Measurements from ENCODE around the gene RPL13.
"Not testable (repeated sequence)": the region's sequence is repeated elsewhere in the genome, so short reads cannot be mapped to it uniquely, and the experiment has no call there.

RPL13 gene

DNA sequence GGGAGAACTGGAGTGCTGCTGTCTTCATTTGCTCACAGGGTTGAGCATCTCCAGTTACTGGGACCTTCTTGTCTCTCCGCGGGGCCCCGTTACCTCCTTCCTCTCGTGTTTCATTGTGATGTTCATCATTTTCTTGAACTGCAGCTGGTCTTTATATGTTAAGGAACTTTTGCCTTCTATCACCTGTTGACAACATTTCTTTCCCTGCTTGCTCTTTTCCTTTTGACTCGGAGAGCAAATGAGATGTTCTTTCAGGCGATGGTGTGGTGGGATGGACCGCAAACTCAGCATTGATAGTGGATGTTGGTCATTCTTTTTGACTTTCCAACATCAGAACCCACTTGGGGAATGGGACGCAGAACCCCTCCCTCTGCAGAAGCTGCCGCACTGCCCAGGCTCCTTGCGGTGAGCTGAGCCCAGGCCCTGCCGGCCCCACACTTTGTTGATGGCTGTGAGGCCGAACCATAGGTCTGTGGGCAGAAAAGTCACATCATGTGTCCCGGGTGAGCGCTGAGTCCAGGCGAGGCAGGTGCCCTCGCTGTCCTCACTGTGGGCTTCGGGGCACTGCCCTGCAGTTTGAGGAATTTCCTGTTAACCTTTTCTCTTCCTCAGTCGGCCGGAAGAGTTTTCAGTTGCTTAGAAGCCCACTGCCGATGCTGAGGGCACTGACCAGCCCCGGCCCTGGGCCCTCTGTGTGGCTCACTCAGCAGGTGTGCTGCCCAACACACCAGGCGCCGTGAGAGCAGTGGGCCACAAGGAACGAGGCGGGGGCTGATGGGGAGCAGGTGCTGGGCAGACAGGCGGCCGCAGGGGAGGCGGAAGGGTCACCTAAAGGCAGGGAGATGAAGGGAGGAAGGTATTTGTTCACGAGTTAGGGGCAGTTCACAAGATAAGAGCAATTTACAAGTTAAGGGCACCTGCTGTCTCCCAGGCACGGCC is 7.4 kb downstream of the RPL13 start:
- TF ChIP-seq, protein P1, sequence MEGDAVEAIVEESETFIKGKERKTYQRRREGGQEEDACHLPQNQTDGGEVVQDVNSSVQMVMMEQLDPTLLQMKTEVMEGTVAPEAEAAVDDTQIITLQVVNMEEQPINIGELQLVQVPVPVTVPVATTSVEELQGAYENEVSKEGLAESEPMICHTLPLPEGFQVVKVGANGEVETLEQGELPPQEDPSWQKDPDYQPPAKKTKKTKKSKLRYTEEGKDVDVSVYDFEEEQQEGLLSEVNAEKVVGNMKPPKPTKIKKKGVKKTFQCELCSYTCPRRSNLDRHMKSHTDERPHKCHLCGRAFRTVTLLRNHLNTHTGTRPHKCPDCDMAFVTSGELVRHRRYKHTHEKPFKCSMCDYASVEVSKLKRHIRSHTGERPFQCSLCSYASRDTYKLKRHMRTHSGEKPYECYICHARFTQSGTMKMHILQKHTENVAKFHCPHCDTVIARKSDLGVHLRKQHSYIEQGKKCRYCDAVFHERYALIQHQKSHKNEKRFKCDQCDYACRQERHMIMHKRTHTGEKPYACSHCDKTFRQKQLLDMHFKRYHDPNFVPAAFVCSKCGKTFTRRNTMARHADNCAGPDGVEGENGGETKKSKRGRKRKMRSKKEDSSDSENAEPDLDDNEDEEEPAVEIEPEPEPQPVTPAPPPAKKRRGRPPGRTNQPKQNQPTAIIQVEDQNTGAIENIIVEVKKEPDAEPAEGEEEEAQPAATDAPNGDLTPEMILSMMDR (IDR thresholded peaks at IDR 0.05; ENCODE audit: low read depth, low read length, missing control alignments): no peak
- no peak overlapping the region for H3K4me3 ChIP-seq (replicated peaks; ENCODE audit: low read depth, low read length)
- no peak for DNase-seq (ENCODE audit: extremely low read depth, low read depth)

DNA sequence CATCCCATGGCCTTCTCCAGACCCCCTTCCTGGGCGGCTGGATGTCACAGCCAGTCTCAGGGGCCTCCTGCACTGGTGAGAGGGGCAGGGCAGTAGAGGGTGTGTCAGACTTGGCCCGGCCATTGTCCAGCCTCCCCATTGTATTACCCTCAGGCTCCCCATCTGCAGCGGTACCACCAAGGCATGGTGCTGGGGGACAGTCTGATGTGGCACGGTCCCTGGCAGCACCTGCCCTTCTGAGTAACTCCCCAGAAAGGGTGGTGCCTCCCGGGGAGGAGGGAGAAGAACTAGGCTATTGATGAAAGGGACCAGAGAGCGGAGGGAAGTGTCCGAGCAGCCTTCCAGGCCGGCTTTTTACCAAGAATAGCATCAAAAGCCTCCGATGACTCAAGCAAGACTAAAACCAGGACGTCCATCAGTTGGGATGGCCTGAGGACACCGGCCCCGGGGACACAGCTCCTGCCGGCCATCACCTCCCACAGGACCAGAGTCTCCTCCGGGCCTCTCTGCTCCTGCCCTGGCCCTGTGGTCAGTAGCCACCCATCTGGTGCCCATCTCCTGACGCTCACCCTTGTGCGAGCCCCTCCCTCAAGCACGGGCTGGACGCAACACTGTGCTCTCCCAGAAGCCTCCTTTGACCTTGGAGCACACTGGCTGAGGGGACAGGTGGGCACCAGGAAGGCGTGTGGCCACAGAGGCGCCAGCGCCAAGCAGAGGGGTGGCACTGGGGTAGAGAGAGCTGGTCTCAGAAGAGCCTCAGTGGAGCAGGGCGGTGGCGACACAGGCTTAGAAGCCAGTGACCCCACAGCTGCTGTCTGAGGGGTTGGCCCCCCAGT is 9.2 kb downstream of the RPL13 start:
- DNase-seq (ENCODE audit: extremely low read depth, low read depth): no peak
- no peak overlapping the region for H3K4me3 ChIP-seq (replicated peaks; ENCODE audit: low read depth, low read length)
- TF ChIP-seq, protein P1 (IDR thresholded peaks at IDR 0.05; ENCODE audit: low read depth, low read length, missing control alignments): no peak

DNA sequence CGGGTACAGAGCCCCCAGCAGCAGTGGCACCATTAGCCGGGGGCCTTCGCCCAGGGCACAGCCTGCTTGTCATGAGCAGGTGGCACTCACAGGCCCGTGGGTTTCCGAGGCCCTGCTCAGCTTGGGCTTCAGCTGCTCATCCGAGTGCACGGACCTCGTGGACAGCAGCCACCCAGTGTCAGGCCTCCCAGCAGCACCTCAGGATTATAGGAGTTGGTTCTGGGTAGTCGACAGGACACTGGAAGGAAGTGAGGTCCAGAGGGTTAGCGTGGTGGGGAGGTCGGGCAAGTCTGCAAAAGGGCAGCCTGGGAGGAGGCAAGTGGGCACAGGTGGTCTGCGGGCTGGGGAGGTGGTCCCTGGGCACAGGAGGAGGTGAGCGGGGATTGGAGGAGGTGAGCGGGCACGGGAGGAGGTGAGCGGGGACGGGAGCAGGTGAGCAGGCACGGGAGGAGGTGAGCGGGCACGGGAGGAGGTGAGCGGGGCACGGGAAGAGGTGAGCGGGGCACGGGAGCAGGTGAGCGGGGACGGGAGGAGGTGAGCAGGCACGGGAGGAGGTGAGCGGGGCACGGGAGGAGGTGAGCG is 10.0 kb downstream of the RPL13 start:
- DNase-seq (ENCODE audit: extremely low read depth, low read depth): no peak
- TF ChIP-seq, protein P1 (IDR thresholded peaks at IDR 0.05; ENCODE audit: low read depth, low read length, missing control alignments): no peak
- no peak overlapping the region for H3K4me3 ChIP-seq (replicated peaks; ENCODE audit: low read depth, low read length)

DNA sequence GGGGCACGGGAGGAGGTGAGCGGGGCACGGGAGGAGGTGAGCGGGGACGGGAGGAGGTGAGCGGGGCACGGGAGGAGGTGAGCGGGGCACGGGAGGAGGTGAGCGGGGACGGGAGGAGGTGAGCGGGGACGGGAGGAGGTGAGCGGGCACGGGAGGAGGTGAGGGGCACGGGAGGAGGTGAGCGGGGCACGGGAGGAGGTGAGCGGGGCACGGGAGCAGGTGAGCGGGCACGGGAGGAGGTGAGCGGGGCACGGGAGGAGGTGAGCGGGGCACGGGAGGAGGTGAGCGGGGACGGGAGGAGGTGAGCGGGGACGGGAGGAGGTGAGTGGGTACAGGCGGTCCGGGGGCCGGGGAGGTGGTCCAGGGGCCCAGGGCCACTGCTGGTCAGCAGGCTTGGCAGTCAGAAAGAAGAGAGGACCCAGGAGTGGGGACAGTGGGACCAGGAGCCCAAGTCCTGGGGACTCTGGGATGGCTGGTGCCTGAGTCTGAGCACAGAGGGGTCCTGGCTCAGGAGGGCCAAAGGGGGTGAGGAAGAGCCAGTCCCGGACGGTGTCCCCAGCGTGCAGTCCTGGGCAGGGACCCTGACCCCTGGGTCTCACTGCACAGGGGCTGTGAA is 10.6 kb downstream of the RPL13 start:
- not testable (repeated sequence) for H3K4me3 ChIP-seq (replicated peaks; ENCODE audit: low read depth, low read length); DNase-seq (ENCODE audit: extremely low read depth, low read depth)

DNA sequence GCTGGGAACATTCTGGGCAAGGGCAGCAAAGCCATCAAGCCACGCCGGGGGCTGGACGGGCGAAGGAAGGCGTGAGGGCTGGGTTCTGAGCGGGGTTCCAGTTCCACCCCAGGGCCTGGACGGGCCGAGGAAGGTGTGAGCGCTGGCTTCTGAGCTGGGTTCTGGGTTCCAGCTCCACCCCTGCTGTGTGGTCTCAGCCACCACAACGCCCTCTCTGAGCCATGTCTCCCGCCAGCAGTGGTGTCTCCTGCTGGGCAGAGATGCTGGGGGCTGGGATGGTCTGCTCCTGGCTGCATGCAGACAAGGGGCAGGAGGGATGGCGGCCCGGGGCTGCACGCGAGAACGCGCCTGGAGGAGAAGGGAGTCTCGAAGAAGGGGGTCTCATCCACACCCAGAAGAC is 11.2 kb downstream of the RPL13 start:
- TF ChIP-seq, protein P1 (IDR thresholded peaks at IDR 0.05; ENCODE audit: low read depth, low read length, missing control alignments): no peak
- no peak for DNase-seq (ENCODE audit: extremely low read depth, low read depth)
- H3K4me3 ChIP-seq (replicated peaks; ENCODE audit: low read depth, low read length): no peak overlapping the region

- TF ChIP-seq, protein P1 (IDR thresholded peaks at IDR 0.05; ENCODE audit: low read depth, low read length, missing control alignments): no peak
- no peak for DNase-seq (ENCODE audit: extremely low read depth, low read depth)
- H3K4me3 ChIP-seq (replicated peaks; ENCODE audit: low read depth, low read length): no peak overlapping the region
Observed at GRCh38 chr16:89572073-89572484, 11.6 kb downstream of the RPL13 start.
